ENCODE results near the gene PKMYT1. TPM values are rescaled to one million over a fixed set of nuclear protein-coding genes. Genes with fewer than 3 reads are reported as not detected.
A peak's percentile ranks its signal among the peaks of the same experiment; 100 is the strongest.
"Not testable (repeated sequence)": the region's sequence is repeated elsewhere in the genome, so short reads cannot be mapped to it uniquely, and the experiment has no call there.

Gene PKMYT1
- total RNA-seq, 4 donors from 2014 or later: 0.81 to 0.88 TPM; not detected in 2

- H3K36me3 ChIP-seq: peaks cover 22% of the 10 kb centered on the region in 2 donors
- no peak for DNase-seq
- H3K4me1 ChIP-seq: peaks cover 0 to 5% of the 10 kb centered on the region in 2 donors
- intact Hi-C loops (cut with DNase I): loop anchor here (5.0 kb wide), 1 partner anchor 56 kb away; no protein-coding TSS in a partner anchor
- TF ChIP-seq CTCF (IDR thresholded peaks at IDR 0.05) (no peak), POLR2A (IDR thresholded peaks at IDR 0.05) (no peak)
- no peak overlapping the region for H3K27ac ChIP-seq
- H3K27me3 ChIP-seq: no peaks in the 10 kb centered on the region
- no peaks in the 10 kb centered on the region for H3K9me3 ChIP-seq
- no peak overlapping the region for H3K4me3 ChIP-seq (replicated peaks in 1 of 3)
- 83 to 89% methylated on average over 7 to 8 of the region's 11 CpGs for WGBS, 2 donors
Measured at GRCh38 chr16:2928796-2929195, 51.5 kb downstream of the PKMYT1 start.

GRCh38 chr16:2928151-2928550 is 52.1 kb downstream of the PKMYT1 start:
- 77 to 82% methylated on average over 4 of the region's 4 CpGs for WGBS, 2 donors
- intact Hi-C loops (cut with DNase I): loop anchor here (5.0 kb wide), 1 partner anchor 56 kb away; no protein-coding TSS in a partner anchor
- DNase-seq; H3K9me3 ChIP-seq; H3K27me3 ChIP-seq; H3K4me3 ChIP-seq (replicated peaks in 1 of 3); H3K4me1 ChIP-seq; H3K27ac ChIP-seq: not testable (repeated sequence)
- H3K36me3 ChIP-seq: peaks cover 16% of the 10 kb centered on the region in 2 donors

- TF ChIP-seq POLR2A (IDR thresholded peaks at IDR 0.05): no peak
- TF ChIP-seq CTCF (IDR thresholded peaks at IDR 0.05): peak; percentile 85 to 96 (median 92)
- no peak overlapping the region for H3K27ac ChIP-seq
Measured at GRCh38 chr16:2927010-2927646, 53.1 kb downstream of the PKMYT1 start.

GRCh38 chr16:2926650-2926999 is 53.6 kb downstream of the PKMYT1 start:
- Histone ChIP-seq H3K9me3 (no peaks in the 10 kb centered on the region), H3K4me3 (replicated peaks in 1 of 3) (no peak overlapping the region), H3K4me1 (peaks cover 0 to 5% of the 10 kb centered on the region in 2 donors), H3K27ac (no peak overlapping the region), H3K36me3 (peaks cover 13 to 16% of the 10 kb centered on the region in 2 donors), H3K27me3 (no peaks in the 10 kb centered on the region)
- intact Hi-C loops (cut with DNase I): loop anchor here (5.0 kb wide), 1 partner anchor 54 kb away; no protein-coding TSS in a partner anchor
- WGBS, 2 donors: 75 to 87% methylated on average over 5 of the region's 5 CpGs
- DNase-seq: no peak
- TF ChIP-seq CTCF (IDR thresholded peaks at IDR 0.05): no peak
- no peak for TF ChIP-seq POLR2A (IDR thresholded peaks at IDR 0.05)

More at GRCh38 chr16:2927010-2927646, 53.1 kb downstream of the PKMYT1 start:
- 10 to 11% methylated on average over 13 to 14 of the region's 19 CpGs for WGBS, 2 donors
- Histone ChIP-seq H3K27me3 (no peaks in the 10 kb centered on the region), H3K4me3 (replicated peaks in 1 of 3) (no peak overlapping the region), H3K4me1 (peaks cover 0 to 5% of the 10 kb centered on the region in 2 donors), H3K9me3 (no peaks in the 10 kb centered on the region), H3K36me3 (peaks cover 13 to 16% of the 10 kb centered on the region in 2 donors)
- intact Hi-C loops (cut with DNase I): loop anchor here (5.0 kb wide), 1 partner anchor 55 kb away; no protein-coding TSS in a partner anchor
- DNase-seq: peak; percentile 83 to 85

- no peak for DNase-seq
- no peak overlapping the region for H3K4me3 ChIP-seq (replicated peaks in 1 of 3)
- 74% methylated on average over 9 of the region's 9 CpGs for WGBS, 2 donors
- H3K27ac ChIP-seq: no peak overlapping the region
- no peaks in the 10 kb centered on the region for H3K27me3 ChIP-seq
- H3K4me1 ChIP-seq: peaks cover 0 to 5% of the 10 kb centered on the region in 2 donors
- intact Hi-C loops (cut with DNase I): loop anchor here (2.0 to 5.0 kb wide), 2 partner anchors 54 to 87 kb away; no protein-coding TSS in a partner anchor
- no peaks in the 10 kb centered on the region for H3K9me3 ChIP-seq
- H3K36me3 ChIP-seq: peaks cover 13 to 16% of the 10 kb centered on the region in 2 donors
- TF ChIP-seq CTCF (IDR thresholded peaks at IDR 0.05): no peak
- no peak for TF ChIP-seq POLR2A (IDR thresholded peaks at IDR 0.05)
Measured at GRCh38 chr16:2925951-2926649, 54.1 kb downstream of the PKMYT1 start.

Data from thyroid gland (tissue), 4 donors.